Right lobe of liver (tissue), 4 donors: ENCODE results near the gene KRT8.

Source experiments
- CTCF ChIP-seq, 4 donors: fragments of 200-600 bp in 3 of 4; fragments of 450-650 bp in 1 of 4; IDR thresholded peaks; one replicate each; pipeline versions ENCODE4 v1.5.1 to v1.8.0; 2016 to 2022; ENCODE audit warnings: antibody characterized with exemption in 4 of 4, mild to moderate bottlenecking in 2 of 4
- POLR2A ChIP-seq: fragments of 450-650 bp; IDR thresholded peaks from one replicate; pipeline ENCODE4 v1.6.1; 2017; ENCODE audit warnings: antibody characterized with exemption, mild to moderate bottlenecking
- donor health status: DM: no; HTN: no; CAD: no.
- donor health status: DM: no; HTN: no; CAD: no.
- donor health status: DM: no; HTN: yes; CAD: no.

GRCh38 chr12:52942066-52942900 is 37.4 kb upstream of the KRT8 start:
- TF ChIP-seq CTCF (IDR thresholded peaks at IDR 0.05) (no peak), POLR2A (no peak)
